PC-3 (cell line): ENCODE data around the gene FKBP11. TPM values are rescaled to one million over a fixed set of nuclear protein-coding genes. Genes with fewer than 3 reads are reported as not detected.
A peak's percentile ranks its signal among the peaks of the same experiment; 100 is the strongest.

ENCODE experiments used
- ATAC-seq: fragments of 200-7000 bp; cut with Tn5 transposase; 2 replicates; pipeline ENCODE4 v1.9.1; 2020; ENCODE audit warnings: mild to moderate bottlenecking, moderate library complexity
- Bru-seq: library from RNA; stranded (reverse); fragments of 400-500 nt; gene quantifications from one replicate; lab custom pipeline; 2021; lab: Mats Ljungman, UMichigan
- BruChase-seq, 2 experiments: library from RNA; stranded (reverse); fragments of 400-500 nt; gene quantifications; one replicate each; lab custom pipeline; 2021; lab: Mats Ljungman, UMichigan
- BruUV-seq: library from RNA; stranded (reverse); fragments of 400-500 nt; replicated peaks from 2 replicates; lab custom pipeline; 2021; lab: Mats Ljungman, UMichigan
- CTCF ChIA-PET: fragments of 300-600 bp; sonication (Branson Sonifier 250); formaldehyde crosslinking; loops from one replicate; lab custom pipeline; 2022; ENCODE audit warnings: antibody characterized with exemption; lab: Charles Lee
- POLR2A ChIA-PET: fragments of 300-600 bp; sonication (Branson Sonifier 250); formaldehyde crosslinking; loops from one replicate; lab custom pipeline; 2022; ENCODE audit warnings: antibody characterized with exemption; ENCODE audit not compliant: unreplicated experiment; lab: Charles Lee
- DNase-seq: peaks from one replicate; pipeline ENCODE4 v3.0.0-alpha.2; 2015
- H2AFZ ChIP-seq: fragments of 300-600 bp; sonication (generic); 2 replicates; pipeline ENCODE4 v1.6.0; 2016; ENCODE audit warnings: antibody characterized with exemption, low read length
- H3F3A ChIP-seq: fragments of 300-600 bp; sonication (generic); one replicate; pipeline ENCODE4 v1.6.0; 2017; ENCODE audit warnings: antibody characterized with exemption, low read length, control low read depth, mild to moderate bottlenecking; ENCODE audit not compliant: unreplicated experiment
- H3K27ac ChIP-seq: fragments of 300-600 bp; sonication (generic); 2 replicates; pipeline ENCODE4 v1.5.1; 2016; ENCODE audit warnings: mild to moderate bottlenecking, low read length
- H3K27me3 ChIP-seq: fragments of 300-600 bp; sonication (generic); 2 replicates; pipeline ENCODE4 v1.6.1; 2016; ENCODE audit warnings: low read length, mixed read lengths
- H3K36me3 ChIP-seq: fragments of 300-600 bp; sonication (generic); 2 replicates; pipeline ENCODE4 v1.6.1; 2016; ENCODE audit warnings: low read depth, mixed run types, low read length, mixed read lengths
- H3K4me1 ChIP-seq: fragments of 300-600 bp; sonication (generic); 2 replicates; pipeline ENCODE4 v1.5.1; 2016; ENCODE audit warnings: low read length; ENCODE audit not compliant: insufficient read depth
- H3K4me2 ChIP-seq: fragments of 300-600 bp; sonication (generic); 2 replicates; pipeline ENCODE4 v1.6.0; 2016; ENCODE audit warnings: low read length
- H3K4me3 ChIP-seq: fragments of 300-600 bp; sonication (generic); 2 replicates; pipeline ENCODE4 v1.5.1; 2016; ENCODE audit warnings: mild to moderate bottlenecking, low read length, mixed read lengths
- H3K79me2 ChIP-seq: fragments of 300-600 bp; sonication (generic); 2 replicates; pipeline ENCODE4 v1.6.1; 2017; ENCODE audit warnings: low read length, mixed read lengths
- H3K9ac ChIP-seq: fragments of 300-600 bp; sonication (generic); 2 replicates; pipeline ENCODE4 v1.6.0; 2016; ENCODE audit warnings: mild to moderate bottlenecking, low read length
- H3K9me2 ChIP-seq: fragments of 300-600 bp; sonication (generic); replicated peaks from 2 replicates; pipeline ENCODE4 v1.6.1; 2016; ENCODE audit warnings: mixed run types, low read length, mixed read lengths
- H3K9me3 ChIP-seq: fragments of 300-600 bp; sonication (generic); 2 replicates; pipeline ENCODE4 v1.6.1; 2016; ENCODE audit warnings: low read length, mixed read lengths
- H4K20me1 ChIP-seq: fragments of 300-600 bp; sonication (generic); 2 replicates; pipeline ENCODE4 v1.6.1; 2016; ENCODE audit warnings: low read length, mixed read lengths
- EZH2 ChIP-seq: fragments of 300-600 bp; sonication (generic); IDR thresholded peaks from one replicate; pipeline ENCODE4 v1.6.1; 2017; ENCODE audit warnings: antibody characterized with exemption, mild to moderate bottlenecking, low read length; ENCODE audit not compliant: unreplicated experiment
- EZH2phosphoT487 ChIP-seq: fragments of 300-600 bp; sonication (generic); IDR thresholded peaks from 2 replicates; pipeline ENCODE4 v1.6.1; 2018; ENCODE audit warnings: mild to moderate bottlenecking, antibody characterized with exemption, low read length, borderline replicate concordance
- intact Hi-C: fragments of 100-400 bp; cut with micrococcal nuclease; formaldehyde crosslinking; loops from 2 replicates; pipeline ENCODE4 v1.9.0; 2023
- long read RNA-seq: library from polyadenylated mRNA; unstranded; transcript quantifications from one replicate; pipeline ENCODE4 v2.0.0, GENCODE V29; 2021; ENCODE audit not compliant: unreplicated experiment
- total RNA-seq: library from RNA; depleted of rRNA; stranded (reverse); fragments of >200 nt; gene quantifications from 2 replicates; pipeline ENCODE4 v1.2.3, GENCODE V29; 2014; rRNA removed
- TF ChIP-seq, protein P1 (sequence below): fragments of 300-600 bp; sonication (generic); conservative IDR thresholded peaks from 2 replicates; pipeline ENCODE4 v1.5.1; 2017; ENCODE audit warnings: antibody characterized with exemption, low read depth, mild to moderate bottlenecking, low read length

The FKBP11 gene
- total RNA-seq (9.7 and 16.4 TPM in 2 replicates), Bru-seq, nascent RNA (percentile 90 among the genes with signal in this experiment), BruChase-seq, experiment 1, labeled RNA remaining after a 6-hour chase (percentile 97 among the genes with signal in this experiment), BruChase-seq, experiment 2, labeled RNA remaining after a 2-hour chase (percentile 97 among the genes with signal in this experiment)
- long read RNA-seq, full-length matches to known transcripts, result 15 of 19 reads
- long read RNA-seq, partial matches to known transcripts, result 2 of 19 reads
- long read RNA-seq, other reads (novel, unspliced or antisense), result 2 of 19 reads

- no peaks in the 10 kb centered on the region for H3K27me3 ChIP-seq
- peak within 1 kb of the TSS; percentile 70 for H3K4me3 ChIP-seq
- intact Hi-C loops, result no loop called here
- no peak within 1 kb of the TSS for H3K27ac ChIP-seq
- ChIA-PET POLR2A (interaction anchor here (0.6 kb wide), 1 partner anchor 1305 kb away, joined by 4 read pairs; no protein-coding TSS in a partner anchor), CTCF (interaction anchor here (0.5 to 1.0 kb wide), 2 partner anchors 32 to 72 kb away, joined by 3 to 4 read pairs; no protein-coding TSS in a partner anchor)
- peak within 1 kb of the TSS; percentile 59 for H2AFZ ChIP-seq
- BruUV-seq, result no TSS peak
- ATAC-seq, result peak; percentile 74
- H3K36me3 ChIP-seq, result peaks cover 18% of the 10 kb centered on the region
- H3F3A ChIP-seq, result no peaks in the 10 kb centered on the region
- H3K9me2 ChIP-seq, result no peaks in the 10 kb centered on the region
- peak within 1 kb of the TSS; percentile 73 for H3K4me2 ChIP-seq
- H4K20me1 ChIP-seq, result no peaks in the 10 kb centered on the region
- TF ChIP-seq EZH2phosphoT487 (no peak), EZH2 (no peak)
- TF ChIP-seq, protein P1, sequence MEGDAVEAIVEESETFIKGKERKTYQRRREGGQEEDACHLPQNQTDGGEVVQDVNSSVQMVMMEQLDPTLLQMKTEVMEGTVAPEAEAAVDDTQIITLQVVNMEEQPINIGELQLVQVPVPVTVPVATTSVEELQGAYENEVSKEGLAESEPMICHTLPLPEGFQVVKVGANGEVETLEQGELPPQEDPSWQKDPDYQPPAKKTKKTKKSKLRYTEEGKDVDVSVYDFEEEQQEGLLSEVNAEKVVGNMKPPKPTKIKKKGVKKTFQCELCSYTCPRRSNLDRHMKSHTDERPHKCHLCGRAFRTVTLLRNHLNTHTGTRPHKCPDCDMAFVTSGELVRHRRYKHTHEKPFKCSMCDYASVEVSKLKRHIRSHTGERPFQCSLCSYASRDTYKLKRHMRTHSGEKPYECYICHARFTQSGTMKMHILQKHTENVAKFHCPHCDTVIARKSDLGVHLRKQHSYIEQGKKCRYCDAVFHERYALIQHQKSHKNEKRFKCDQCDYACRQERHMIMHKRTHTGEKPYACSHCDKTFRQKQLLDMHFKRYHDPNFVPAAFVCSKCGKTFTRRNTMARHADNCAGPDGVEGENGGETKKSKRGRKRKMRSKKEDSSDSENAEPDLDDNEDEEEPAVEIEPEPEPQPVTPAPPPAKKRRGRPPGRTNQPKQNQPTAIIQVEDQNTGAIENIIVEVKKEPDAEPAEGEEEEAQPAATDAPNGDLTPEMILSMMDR, result no peak
- H3K79me2 ChIP-seq, result no peaks in the 10 kb centered on the region
- DNase-seq, result no peak
- peak within 1 kb of the TSS; percentile 66 for H3K9ac ChIP-seq
- no peaks in the 10 kb centered on the region for H3K4me1 ChIP-seq
- H3K9me3 ChIP-seq, result no peaks in the 10 kb centered on the region
Observed at GRCh38 chr12:48925304-48926011, at the start of gene FKBP11. FKBP11 (minus strand) TSS chr12:48925492; CDS start chr12:48925428, 64 bp downstream.

GRCh38 chr12:48973941-48974673, 48.8 kb upstream of the FKBP11 start:
- intact Hi-C loops, result no loop called here
- no peak for TF ChIP-seq EZH2phosphoT487
- no peak for TF ChIP-seq EZH2
- TF ChIP-seq, protein P1, result peak; percentile 43; the same call in 1 of the 2 replicates
- CTCF ChIA-PET, result no interaction called here
- ATAC-seq (no peak), DNase-seq (no peak)
- peaks cover 20% of the 10 kb centered on the region for H3K4me1 ChIP-seq
- H3K4me2 ChIP-seq, result no peak overlapping the region
- H3K27ac ChIP-seq, result no peak overlapping the region
- H3K9me3 ChIP-seq, result no peaks in the 10 kb centered on the region
- no peaks in the 10 kb centered on the region for H4K20me1 ChIP-seq
- H3K9ac ChIP-seq, result no peak overlapping the region
- no TSS peak for BruUV-seq
- H3K4me3 ChIP-seq, result no peak overlapping the region
- H3F3A ChIP-seq, result no peaks in the 10 kb centered on the region
- no peaks in the 10 kb centered on the region for H3K9me2 ChIP-seq
- H3K36me3 ChIP-seq, result no peaks in the 10 kb centered on the region
- no peaks in the 10 kb centered on the region for H3K79me2 ChIP-seq
- H3K27me3 ChIP-seq, result peaks cover 19% of the 10 kb centered on the region
- no peak overlapping the region for H2AFZ ChIP-seq
- POLR2A ChIA-PET, result no interaction called here
